ENCODE results near the gene PHF20.
A peak's percentile ranks its signal among the peaks of the same experiment; 100 is the strongest.

- TF ChIP-seq CTCF (IDR thresholded peaks at IDR 0.05) = peak in 1 of 4 experiments; percentile 5
- TF ChIP-seq POLR2A (IDR thresholded peaks at IDR 0.05) = no peak
Observed at GRCh38 chr20:35991142-35991771, 219.4 kb downstream of the PHF20 start.
